Measurements from ENCODE around the gene SORCS2. TPM values are rescaled to one million over a fixed set of nuclear protein-coding genes. Genes with fewer than 3 reads are reported as not detected.

The SORCS2 gene
- total and polyA plus RNA-seq, 2 of the 8 experiments (the other 6 are each of a cell fraction or from before 2014, with no cell fraction given) = 0.36 to 1.8 TPM

- TF ChIP-seq CHD7 (IDR thresholded peaks at IDR 0.05; ENCODE audit: insufficient replicate concordance, low read length) = no peak
- no peak for TF ChIP-seq SRF (IDR thresholded peaks at IDR 0.05; ENCODE audit: low read depth, low read length)
- no peak for TF ChIP-seq ATF3 (IDR thresholded peaks at IDR 0.05; ENCODE audit: insufficient read depth, low read depth, low read length)
- no peak for TF ChIP-seq FOSL1 (IDR thresholded peaks at IDR 0.05; ENCODE audit: insufficient read depth, low read depth, low read length)
- no peak for TF ChIP-seq JUND (IDR thresholded peaks at IDR 0.05; ENCODE audit: low read length)
- no peak for TF ChIP-seq RFX5 (IDR thresholded peaks at IDR 0.05; ENCODE audit: borderline replicate concordance, low read depth, low read length)
- TF ChIP-seq MAX (IDR thresholded peaks at IDR 0.05) = no peak
- TF ChIP-seq KDM1A (IDR thresholded peaks at IDR 0.05; ENCODE audit: borderline replicate concordance, low read length) = no peak
Measured at GRCh38 chr4:7762376-7763030, 570.2 kb downstream of the SORCS2 start (continued).
